GM21576 (cell line): ENCODE results near the gene C5orf24.
"Not testable (repeated sequence)": the region's sequence is repeated elsewhere in the genome, so short reads cannot be mapped to it uniquely, and the experiment has no call there.

ENCODE experiments used
- ATAC-seq: cut with Tn5 transposase; IDR thresholded peaks from one replicate; pipeline ENCODE4 v1.9.1; 2021; ENCODE audit warnings: mild to moderate bottlenecking, moderate library complexity; ENCODE audit not compliant: unreplicated experiment

C5orf24 gene

DNA sequence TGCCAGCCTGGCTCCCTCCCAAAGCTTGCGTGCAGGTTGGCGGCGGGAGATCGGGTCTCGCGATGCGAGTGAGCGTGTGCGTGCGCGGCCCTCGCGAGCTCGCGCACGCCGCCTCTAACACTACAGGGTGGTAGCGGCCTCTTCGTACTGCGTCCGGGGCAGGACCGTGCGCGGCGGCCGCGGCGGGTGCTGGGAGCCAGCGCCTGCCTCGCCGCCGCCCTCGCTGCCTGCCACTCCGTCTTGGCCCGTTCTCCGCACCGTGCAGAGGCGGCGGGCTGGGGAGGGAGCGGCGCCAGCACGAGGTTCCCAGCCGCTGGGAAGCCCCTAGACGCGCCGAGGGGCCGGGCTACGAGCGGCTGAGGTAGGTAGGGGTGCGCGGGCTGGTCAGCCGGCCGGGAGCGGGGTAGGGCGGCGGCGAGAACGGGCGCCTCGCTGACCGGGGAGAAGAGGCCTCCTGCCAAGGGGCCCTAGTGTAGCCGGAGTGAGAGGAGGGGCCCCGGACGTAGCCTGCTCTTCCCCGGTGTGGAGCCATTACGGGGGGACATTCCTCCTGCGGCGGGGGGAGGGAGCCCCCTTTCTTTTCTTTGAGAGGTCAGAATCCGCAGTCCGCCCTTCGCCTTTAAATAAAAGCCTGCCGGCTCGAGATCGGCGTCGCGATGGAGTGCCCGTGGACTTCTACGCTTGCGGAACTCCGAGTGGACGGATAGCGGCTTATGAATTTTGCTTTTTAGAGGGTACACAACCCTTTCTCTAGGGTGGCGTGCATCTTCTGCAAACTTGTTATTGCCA lies at the start of gene C5orf24:
TSS of gene C5orf24 (plus strand) at position 117 of the 789 bp plus-strand sequence. CDS start 8,933 bp downstream, outside the sequence.
- peak; percentile 89 for ATAC-seq

GRCh38 chr5:134798468-134798867 lies 47.3 kb upstream of the C5orf24 start:
- no peak for ATAC-seq

DNA sequence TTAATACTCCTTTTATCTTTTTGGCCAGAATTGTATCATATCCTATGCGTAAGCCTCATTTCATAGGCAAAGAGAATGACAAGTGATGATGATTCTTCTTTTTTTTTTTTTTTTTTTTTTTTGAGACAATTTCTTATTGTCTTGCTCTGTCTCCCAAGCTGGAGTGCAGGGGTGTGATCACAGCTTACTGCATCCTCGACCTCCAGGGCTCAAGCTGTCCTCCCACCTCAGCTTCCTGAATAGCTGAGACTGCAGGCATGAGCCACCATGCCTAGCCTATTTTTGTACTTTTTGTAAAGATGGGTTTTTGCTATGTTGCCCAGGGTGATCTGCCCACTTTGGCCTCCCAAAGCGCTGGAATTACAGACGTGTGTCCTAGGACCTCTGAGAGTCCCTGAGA lies 41.9 kb upstream of the C5orf24 start:
- ATAC-seq, result no peak

DNA sequence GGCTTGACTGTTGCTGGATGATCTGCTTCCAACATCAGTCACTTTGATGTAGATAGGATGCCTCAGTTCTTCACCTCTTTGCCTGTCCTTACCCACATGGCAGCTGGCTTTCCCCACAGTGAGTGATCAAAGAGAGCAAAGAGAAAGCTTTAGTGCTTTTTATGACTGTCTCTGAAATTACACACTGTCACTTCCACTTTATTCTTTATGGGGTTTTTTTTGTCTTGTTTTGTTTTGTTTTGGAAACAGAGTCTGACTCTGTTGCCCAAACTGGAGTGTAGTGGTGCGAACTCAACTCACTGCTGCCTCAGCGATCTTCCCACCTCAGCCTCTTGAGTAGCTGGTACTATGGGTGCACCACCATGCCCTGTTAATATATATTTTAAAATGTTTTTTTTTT lies 32.4 kb upstream of the C5orf24 start:
- no peak for ATAC-seq

DNA sequence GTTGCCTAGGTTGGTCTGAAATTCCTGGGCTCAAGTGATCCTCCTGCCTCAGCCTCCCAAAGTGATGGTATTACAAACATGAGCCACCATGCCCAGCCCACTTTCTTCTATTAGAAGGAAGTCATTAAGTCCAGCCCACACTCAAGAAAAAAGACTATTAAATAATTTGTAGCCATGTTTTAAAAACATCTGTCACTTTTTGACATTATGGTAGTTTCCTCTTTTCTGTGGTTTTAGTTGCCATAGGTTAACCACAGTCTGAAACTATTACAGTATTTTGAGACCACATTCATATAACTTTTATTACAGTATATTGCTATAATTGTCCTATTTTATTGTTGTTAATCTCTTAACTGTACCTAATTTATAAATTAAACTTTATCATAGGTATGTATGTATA lies 31.9 kb upstream of the C5orf24 start:
- ATAC-seq, result no peak

DNA sequence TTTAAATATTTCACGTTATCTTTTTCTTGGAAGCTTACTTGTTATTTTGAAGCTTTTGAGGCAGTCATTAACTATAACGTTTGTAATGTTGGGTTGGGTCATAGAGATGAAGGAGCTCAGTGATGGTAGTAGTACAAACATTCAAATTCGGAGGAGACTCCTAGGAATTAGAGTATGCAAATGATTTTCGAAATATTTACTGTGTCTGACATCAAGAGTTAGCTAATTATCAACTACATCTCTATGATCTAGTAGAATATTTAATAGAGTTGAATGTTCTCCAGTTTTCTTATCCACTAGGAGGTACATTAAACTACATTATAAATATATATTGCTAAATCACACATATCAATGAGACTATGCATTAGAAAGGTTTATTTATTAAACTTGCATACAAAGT lies 28.8 kb upstream of the C5orf24 start:
- ATAC-seq, result no peak

- no peak for ATAC-seq
Measured at GRCh38 chr5:134818776-134819175, 27.0 kb upstream of the C5orf24 start.

- ATAC-seq, result no peak
Measured at GRCh38 chr5:134819407-134819963, 26.3 kb upstream of the C5orf24 start.

- ATAC-seq, result no peak
Measured at GRCh38 chr5:134821841-134822240, 23.9 kb upstream of the C5orf24 start.

- no peak for ATAC-seq
Measured at GRCh38 chr5:134824681-134825080, 21.1 kb upstream of the C5orf24 start.

- no peak for ATAC-seq
Measured at GRCh38 chr5:134825212-134825611, 20.6 kb upstream of the C5orf24 start.

DNA sequence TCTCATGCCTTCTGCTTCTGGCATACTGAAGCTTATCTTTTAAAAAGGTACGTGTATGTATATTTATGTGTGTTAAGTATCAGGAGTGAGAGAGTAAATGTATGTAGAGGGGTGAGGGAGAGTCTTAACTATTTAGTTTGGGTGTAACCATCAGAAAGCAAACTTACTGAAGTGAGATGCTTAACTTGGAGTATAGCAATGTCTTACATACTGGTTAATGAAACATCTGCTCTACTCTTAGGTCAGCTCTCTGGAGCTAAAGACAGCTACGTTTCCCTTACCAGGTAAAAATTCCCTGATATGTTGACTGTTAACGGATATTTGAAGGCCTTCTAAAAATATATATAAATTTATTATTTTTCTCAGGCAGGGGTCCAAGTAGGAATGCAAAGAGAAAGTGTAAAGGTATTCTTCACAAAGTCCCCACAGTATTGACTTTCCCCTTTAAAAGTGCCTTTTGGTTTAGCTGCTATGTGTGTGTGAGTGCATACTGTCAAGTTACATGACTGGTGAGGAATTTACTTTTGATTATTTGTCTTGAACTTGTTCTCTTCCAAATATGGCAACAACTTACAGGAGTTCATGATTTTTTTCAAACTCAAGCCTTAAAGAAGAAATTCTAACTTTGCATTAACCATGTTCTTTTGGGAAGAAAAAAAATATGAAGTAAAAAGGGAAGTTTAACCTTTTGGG lies 12.3 kb upstream of the C5orf24 start:
- ATAC-seq, result no peak

- ATAC-seq, result no peak
Measured at GRCh38 chr5:134835623-134836022, 10.1 kb upstream of the C5orf24 start.

DNA sequence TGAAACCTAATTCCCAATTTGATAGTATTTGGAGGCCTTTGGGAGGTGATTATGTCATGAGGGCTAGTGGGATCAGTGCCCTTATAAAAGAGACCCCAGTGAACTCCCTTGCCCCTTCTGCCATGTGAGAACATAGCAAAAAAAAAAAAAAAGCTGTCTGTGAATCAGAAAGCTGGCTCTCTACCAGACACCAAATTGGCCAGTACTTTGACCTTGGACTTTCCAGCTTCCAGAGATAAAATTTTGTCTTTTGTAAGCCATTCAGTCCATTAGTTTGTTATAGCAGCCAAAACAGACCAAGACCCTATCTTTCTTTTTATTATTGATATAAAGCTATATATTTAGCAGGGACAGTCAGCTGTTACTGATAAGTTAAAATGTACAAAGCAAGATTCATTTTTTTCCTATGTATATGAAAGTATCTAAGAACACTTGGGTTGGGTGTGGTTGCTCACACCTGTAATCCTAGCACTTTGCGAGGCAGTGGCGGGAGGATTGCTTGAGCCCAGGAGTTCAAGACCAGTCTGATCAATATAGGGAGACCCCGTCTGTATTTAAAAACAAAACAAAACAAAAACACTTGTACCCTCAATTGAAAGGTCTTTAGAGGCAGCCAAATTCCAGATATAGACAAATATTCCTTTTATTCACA lies 8.1 kb upstream of the C5orf24 start:
- ATAC-seq, result no peak

- ATAC-seq, result not testable (repeated sequence)
Measured at GRCh38 chr5:134838361-134838760, 7.4 kb upstream of the C5orf24 start.

- ATAC-seq, result no peak
Measured at GRCh38 chr5:134840811-134841210, 5.0 kb upstream of the C5orf24 start.

GRCh38 chr5:134844252-134844651 lies 1.5 kb upstream of the C5orf24 start:
- no peak for ATAC-seq

DNA sequence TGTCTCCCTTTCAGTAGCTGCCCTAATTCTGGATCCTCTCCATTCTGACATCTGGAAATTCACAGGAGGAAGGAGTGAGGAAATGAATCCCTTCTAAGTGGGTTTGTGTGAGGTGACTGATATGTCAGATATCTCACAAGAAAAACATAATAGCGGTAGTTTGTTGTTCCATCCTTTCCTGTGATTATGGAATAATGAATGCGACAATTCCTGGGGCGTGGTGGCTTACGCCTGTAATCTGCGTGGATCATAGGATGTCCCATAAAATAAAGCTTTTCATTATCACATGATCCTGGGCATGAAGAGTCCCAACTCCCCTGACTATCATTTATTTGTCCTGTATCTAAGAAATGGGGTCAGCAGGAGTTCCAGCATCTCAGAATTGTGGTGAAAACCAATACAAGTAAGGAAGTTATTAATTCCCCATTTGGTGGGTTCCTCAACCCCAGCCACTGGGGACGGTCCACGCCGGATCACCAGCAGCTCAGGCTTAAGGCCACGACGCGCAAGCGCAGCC lies 375 bp upstream of the C5orf24 start:
- ATAC-seq, result no peak

- no peak for ATAC-seq
Measured at GRCh38 chr5:134846641-134846960, 833 bp downstream of the C5orf24 start.

DNA sequence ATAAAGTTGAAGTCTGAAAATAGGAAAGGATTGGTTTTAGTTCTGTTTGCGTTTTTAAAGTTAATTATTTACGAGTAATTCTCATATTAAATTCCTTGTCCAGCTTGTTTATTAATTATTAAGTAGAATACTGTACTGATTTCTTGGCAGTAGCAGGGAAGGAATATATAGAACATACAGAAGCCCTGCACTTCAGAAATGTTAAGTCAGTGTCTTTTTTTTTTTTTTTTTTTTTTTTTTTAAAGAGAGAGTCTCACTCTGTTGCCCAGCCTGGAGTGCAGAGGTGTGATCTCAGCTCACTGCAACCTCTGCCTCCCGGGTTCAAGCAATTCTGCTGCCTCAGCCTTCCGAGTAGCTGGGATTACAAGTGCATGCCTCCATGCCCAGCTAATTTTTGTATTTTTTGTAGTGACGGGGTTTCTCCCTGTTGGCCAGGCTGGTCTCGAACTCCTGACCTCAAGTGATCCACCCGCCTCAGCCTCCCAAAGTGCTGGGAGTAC lies 3.7 kb downstream of the C5orf24 start:
- not testable (repeated sequence) for ATAC-seq

- ATAC-seq, result no peak
Measured at GRCh38 chr5:134851307-134851923, 5.6 kb downstream of the C5orf24 start.
